ENCODE results near the gene CARD11.

GRCh38 chr7:3076700-3077099 is 33.0 kb upstream of the CARD11 start:
- TF ChIP-seq ZNF781 (CRISPR knock-in tag; IDR thresholded peaks at IDR 0.05; ENCODE audit: borderline replicate concordance, not compliant biosample characterization) (no peak), BCL3 (CRISPR knock-in tag; IDR thresholded peaks at IDR 0.05) (no peak), BORCS8-MEF2B (CRISPR knock-in tag; IDR thresholded peaks at IDR 0.05) (no peak)
